ENCODE data around the gene PPFIA1. TPM values are rescaled to one million over a fixed set of nuclear protein-coding genes. Genes with fewer than 3 reads are reported as not detected.

Gene PPFIA1
- total and polyA plus RNA-seq, 2 of the 13 experiments (the other 11 are each of a cell fraction or from before 2014, with no cell fraction given), result 29.9 to 45.2 TPM

DNA sequence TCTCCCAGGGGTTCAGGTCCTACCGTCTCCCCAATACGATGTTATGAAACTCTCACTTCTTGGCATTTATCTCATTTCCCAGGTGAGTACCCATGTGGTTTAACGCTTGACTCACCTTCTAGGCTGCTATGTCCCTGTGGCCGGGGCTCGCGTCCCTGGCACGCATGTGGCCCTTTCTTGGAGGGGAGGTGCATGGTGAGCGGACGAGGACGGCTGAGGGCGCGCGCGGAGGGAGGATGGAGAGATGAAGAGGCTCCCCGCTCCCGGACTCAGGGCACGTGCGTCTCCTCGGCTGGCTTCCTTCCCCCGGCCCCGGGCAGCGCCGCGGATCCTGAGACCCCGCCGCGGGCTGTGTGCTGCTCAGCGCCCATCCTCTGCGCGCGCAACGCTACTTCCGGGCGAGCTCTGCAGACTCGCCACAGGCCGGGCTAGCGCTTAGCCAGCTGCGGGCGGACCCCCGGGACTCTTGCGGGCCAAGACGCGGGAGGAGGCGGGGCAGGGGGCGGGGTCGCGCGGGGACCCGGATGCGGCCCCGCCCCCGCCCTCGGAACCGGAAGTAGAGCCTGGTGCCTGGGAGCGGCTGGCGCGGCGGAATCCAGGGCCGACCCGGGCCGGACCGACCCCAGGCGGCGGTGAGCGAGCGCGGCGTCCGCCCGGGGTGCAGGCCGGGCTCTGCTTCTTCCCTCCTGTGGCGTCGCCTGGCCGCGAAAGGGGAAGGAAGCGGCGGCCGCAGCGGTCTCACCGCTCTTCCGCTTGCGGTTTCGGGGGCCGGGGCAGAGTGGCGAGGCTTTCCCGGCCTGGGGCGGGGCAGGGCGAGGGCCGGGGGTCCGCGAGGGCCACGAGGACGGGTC is 127.7 kb downstream of the PPFIA1 start, which contains the start of gene CTTN (continued):
- no peak; the same call in 1 of the 2 replicates for TF ChIP-seq AKAP8 (CRISPR knock-in tag; IDR thresholded peaks at IDR 0.05)
- no peak for TF ChIP-seq ZFP36L2 (CRISPR knock-in tag; IDR thresholded peaks at IDR 0.05)
- no peak for TF ChIP-seq TEAD2 (CRISPR knock-in tag; IDR thresholded peaks at IDR 0.05)
- TF ChIP-seq, protein P1, sequence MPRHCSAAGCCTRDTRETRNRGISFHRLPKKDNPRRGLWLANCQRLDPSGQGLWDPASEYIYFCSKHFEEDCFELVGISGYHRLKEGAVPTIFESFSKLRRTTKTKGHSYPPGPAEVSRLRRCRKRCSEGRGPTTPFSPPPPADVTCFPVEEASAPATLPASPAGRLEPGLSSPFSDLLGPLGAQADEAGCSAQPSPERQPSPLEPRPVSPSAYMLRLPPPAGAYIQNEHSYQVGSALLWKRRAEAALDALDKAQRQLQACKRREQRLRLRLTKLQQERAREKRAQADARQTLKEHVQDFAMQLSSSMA (CRISPR knock-in tag; IDR thresholded peaks at IDR 0.05), result peak; percentile 91
- peak; percentile 27; the same call in 1 of the 2 replicates for TF ChIP-seq ZNF83 (CRISPR knock-in tag; IDR thresholded peaks at IDR 0.05; ENCODE audit: borderline replicate concordance)
- no peak for TF ChIP-seq SOX6 (IDR thresholded peaks at IDR 0.05)
- peak; percentile 54; the same call in 1 of the 2 replicates for TF ChIP-seq SOX6 (CRISPR knock-in tag; IDR thresholded peaks at IDR 0.05)
- no peak for TF ChIP-seq ZNF235 (CRISPR knock-in tag; IDR thresholded peaks at IDR 0.05; ENCODE audit: borderline replicate concordance)
- no peak for TF ChIP-seq ZIK1 (CRISPR knock-in tag; IDR thresholded peaks at IDR 0.05; ENCODE audit: borderline replicate concordance, low read depth)
- peak; percentile 48; the same call in 1 of the 2 replicates for TF ChIP-seq ZBTB7B (CRISPR knock-in tag; IDR thresholded peaks at IDR 0.05)
- TF ChIP-seq ZNF652 (CRISPR knock-in tag; IDR thresholded peaks at IDR 0.05; ENCODE audit: borderline replicate concordance, low read depth), result peak; percentile 16; the same call in 1 of the 2 replicates
- no peak for TF ChIP-seq ZNF180 (CRISPR knock-in tag; IDR thresholded peaks at IDR 0.05; ENCODE audit: borderline replicate concordance, low read depth)
- 0 out of 2 replicates have a peak, but pooled peaks have one; percentile 32 for TF ChIP-seq ZBTB4 (CRISPR knock-in tag; IDR thresholded peaks at IDR 0.05; ENCODE audit: borderline replicate concordance)
- TF ChIP-seq SAFB2 (CRISPR knock-in tag; IDR thresholded peaks at IDR 0.05; ENCODE audit: borderline replicate concordance, low read depth), result peak; percentile 7; the same call in 1 of the 2 replicates
- TF ChIP-seq POLR2AphosphoS2 (IDR thresholded peaks at IDR 0.05; ENCODE audit: low read depth, low read length), result no peak
- no peak for TF ChIP-seq RELA (CRISPR knock-in tag; IDR thresholded peaks at IDR 0.05)
- TF ChIP-seq, protein P2, sequence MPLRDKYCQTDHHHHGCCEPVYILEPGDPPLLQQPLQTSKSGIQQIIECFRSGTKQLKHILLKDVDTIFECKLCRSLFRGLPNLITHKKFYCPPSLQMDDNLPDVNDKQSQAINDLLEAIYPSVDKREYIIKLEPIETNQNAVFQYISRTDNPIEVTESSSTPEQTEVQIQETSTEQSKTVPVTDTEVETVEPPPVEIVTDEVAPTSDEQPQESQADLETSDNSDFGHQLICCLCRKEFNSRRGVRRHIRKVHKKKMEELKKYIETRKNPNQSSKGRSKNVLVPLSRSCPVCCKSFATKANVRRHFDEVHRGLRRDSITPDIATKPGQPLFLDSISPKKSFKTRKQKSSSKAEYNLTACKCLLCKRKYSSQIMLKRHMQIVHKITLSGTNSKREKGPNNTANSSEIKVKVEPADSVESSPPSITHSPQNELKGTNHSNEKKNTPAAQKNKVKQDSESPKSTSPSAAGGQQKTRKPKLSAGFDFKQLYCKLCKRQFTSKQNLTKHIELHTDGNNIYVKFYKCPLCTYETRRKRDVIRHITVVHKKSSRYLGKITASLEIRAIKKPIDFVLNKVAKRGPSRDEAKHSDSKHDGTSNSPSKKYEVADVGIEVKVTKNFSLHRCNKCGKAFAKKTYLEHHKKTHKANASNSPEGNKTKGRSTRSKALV (CRISPR knock-in tag; IDR thresholded peaks at IDR 0.05), result peak; percentile 93
- TF ChIP-seq, protein P3, sequence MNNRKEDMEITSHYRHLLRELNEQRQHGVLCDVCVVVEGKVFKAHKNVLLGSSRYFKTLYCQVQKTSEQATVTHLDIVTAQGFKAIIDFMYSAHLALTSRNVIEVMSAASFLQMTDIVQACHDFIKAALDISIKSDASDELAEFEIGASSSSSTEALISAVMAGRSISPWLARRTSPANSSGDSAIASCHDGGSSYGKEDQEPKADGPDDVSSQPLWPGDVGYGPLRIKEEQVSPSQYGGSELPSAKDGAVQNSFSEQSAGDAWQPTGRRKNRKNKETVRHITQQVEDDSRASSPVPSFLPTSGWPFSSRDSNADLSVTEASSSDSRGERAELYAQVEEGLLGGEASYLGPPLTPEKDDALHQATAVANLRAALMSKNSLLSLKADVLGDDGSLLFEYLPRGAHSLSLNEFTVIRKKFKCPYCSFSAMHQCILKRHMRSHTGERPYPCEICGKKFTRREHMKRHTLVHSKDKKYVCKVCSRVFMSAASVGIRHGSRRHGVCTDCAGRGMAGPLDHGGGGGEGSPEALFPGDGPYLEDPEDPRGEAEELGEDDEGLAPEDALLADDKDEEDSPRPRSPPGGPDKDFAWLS (CRISPR knock-in tag; IDR thresholded peaks at IDR 0.05; ENCODE audit: borderline replicate concordance), result no peak
- TF ChIP-seq ZNF3 (CRISPR knock-in tag; IDR thresholded peaks at IDR 0.05), result no peak
- peak; percentile 61 for TF ChIP-seq ZMYM4 (CRISPR knock-in tag; IDR thresholded peaks at IDR 0.05)
- peak; percentile 80 for TF ChIP-seq ZNF230 (CRISPR knock-in tag; IDR thresholded peaks at IDR 0.05)
- TF ChIP-seq ZNF143 (CRISPR knock-in tag; IDR thresholded peaks at IDR 0.05), result 0 out of 2 replicates have a peak, but pooled peaks have one; percentile 55
- no peak for TF ChIP-seq ADNP (CRISPR knock-in tag; IDR thresholded peaks at IDR 0.05)

All from HepG2 (cell line).